HepG2 (cell line): ENCODE results near the gene MAP2K6.

ENCODE experiments used
- SMC3 ChIP-seq: IDR thresholded peaks from 2 replicates; pipeline ENCODE4 v1.6.1; 2011; ENCODE audit warnings: low read length, improper control_type of control experiment
- TF ChIP-seq, protein P1 (sequence below): sonication (generic); formaldehyde crosslinking; IDR thresholded peaks from 2 replicates; pipeline ENCODE4 v1.5.0; 2020; ENCODE audit warnings: mild to moderate bottlenecking, missing genetic modification reagents, moderate library complexity

DNA sequence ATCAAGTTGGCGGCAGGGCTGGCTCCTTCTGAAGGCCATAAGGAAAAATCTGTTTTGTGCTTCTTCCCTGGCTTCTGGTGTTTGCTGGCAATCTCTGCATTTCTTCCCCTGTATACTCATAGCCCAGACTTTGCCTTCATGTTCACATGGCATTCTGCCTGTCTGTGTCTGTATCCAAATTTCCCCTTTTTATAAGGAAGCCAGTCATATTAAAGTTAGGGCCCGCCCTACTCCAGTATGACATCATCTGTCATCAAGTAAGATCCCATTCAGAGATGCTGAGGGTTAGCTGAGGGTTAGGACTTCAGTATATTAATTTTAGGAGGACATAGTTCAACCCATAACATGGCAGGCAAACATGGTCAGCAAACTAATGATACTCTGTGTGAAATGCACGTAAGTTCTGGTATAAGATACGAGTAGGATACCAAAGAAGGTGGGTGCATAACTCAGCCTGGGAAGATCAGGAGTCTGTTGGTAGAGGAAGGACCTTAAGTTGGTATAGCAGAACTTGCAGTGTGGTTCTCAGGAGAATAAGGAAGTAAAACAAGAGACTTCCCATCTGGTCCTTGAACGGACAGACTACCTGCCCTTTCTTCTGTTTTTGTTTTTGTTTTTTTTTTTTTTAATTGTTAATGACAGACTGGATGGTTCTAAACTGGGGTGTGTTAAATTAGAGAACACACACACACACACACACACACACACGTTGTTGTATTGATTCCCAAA, 13.9 kb downstream of the MAP2K6 start:
- no peak for TF ChIP-seq SMC3
- TF ChIP-seq, protein P1, sequence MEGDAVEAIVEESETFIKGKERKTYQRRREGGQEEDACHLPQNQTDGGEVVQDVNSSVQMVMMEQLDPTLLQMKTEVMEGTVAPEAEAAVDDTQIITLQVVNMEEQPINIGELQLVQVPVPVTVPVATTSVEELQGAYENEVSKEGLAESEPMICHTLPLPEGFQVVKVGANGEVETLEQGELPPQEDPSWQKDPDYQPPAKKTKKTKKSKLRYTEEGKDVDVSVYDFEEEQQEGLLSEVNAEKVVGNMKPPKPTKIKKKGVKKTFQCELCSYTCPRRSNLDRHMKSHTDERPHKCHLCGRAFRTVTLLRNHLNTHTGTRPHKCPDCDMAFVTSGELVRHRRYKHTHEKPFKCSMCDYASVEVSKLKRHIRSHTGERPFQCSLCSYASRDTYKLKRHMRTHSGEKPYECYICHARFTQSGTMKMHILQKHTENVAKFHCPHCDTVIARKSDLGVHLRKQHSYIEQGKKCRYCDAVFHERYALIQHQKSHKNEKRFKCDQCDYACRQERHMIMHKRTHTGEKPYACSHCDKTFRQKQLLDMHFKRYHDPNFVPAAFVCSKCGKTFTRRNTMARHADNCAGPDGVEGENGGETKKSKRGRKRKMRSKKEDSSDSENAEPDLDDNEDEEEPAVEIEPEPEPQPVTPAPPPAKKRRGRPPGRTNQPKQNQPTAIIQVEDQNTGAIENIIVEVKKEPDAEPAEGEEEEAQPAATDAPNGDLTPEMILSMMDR (CRISPR knock-in tag), result no peak
